SK-N-MC (cell line): ENCODE data around the gene RIN2.

Source experiments
- EZH2 ChIP-seq: fragments of 200-600 bp; sonication (generic); IDR thresholded peaks from one replicate; pipeline ENCODE4 v1.6.1; 2017; ENCODE audit warnings: antibody characterized with exemption
- FOXP2 ChIP-seq: optimal IDR thresholded peaks from 2 replicates; pipeline ENCODE3; 2011; ENCODE audit warnings: mild to moderate bottlenecking, moderate library complexity; ENCODE audit not compliant: insufficient read depth; ENCODE audit errors: extremely low read length, control extremely low read depth
- POLR2AphosphoS5 ChIP-seq: IDR thresholded peaks from 2 replicates; pipeline ENCODE4 v1.6.1; 2012; ENCODE audit warnings: mild to moderate bottlenecking, low read depth, low read length, borderline replicate concordance

- TF ChIP-seq EZH2 (no peak), POLR2AphosphoS5 (no peak), FOXP2 (no peak)
Observed at GRCh38 chr20:19779634-19780033, 21.6 kb downstream of the RIN2 start.
